ENCODE data around the gene STAG3.

GRCh38 chr7:100247152-100247757 lies 69.5 kb downstream of the STAG3 start:
- TF ChIP-seq CTCF (IDR thresholded peaks at IDR 0.05) (no peak), POLR2AphosphoS5 (IDR thresholded peaks at IDR 0.05) (peak; percentile 65), POLR2A (IDR thresholded peaks at IDR 0.05) (no peak)

All from prostate gland (tissue), 2 donors.